DOHH2 (cell line): ENCODE measurements around the gene CCDC15.

ENCODE experiments used
- CTCF ChIP-seq: fragments of 200-600 bp; sonication (generic); IDR thresholded peaks from one replicate; pipeline ENCODE4 v1.5.1; 2014; ENCODE audit warnings: antibody characterized with exemption, mild to moderate bottlenecking, low read depth, low read length; ENCODE audit not compliant: poor library complexity, severe bottlenecking
- EZH2phosphoT487 ChIP-seq: fragments of 200-600 bp; sonication (generic); IDR thresholded peaks from 2 replicates; pipeline ENCODE4 v1.6.1; 2017; ENCODE audit warnings: borderline replicate concordance, mild to moderate bottlenecking, antibody characterized with exemption, low read length, moderate library complexity, mixed read lengths

- TF ChIP-seq CTCF (no peak), EZH2phosphoT487 (no peak)
Measured at GRCh38 chr11:125055107-125055715, 101.2 kb downstream of the CCDC15 start.
